Stomach (tissue), 4 donors: ENCODE results near the gene NIM1K.

Source experiments
- CTCF ChIP-seq, 7 experiments: fragments of 450-650 bp in 4 of 7; fragments of 200-600 bp in 3 of 7; sonication (generic) in 3 of 7; IDR thresholded peaks; one replicate each; pipeline ENCODE4 v1.5.1; 2016 to 2019; ENCODE audit warnings: antibody characterized with exemption in 7 of 7, control low read depth in 2 of 7, mild to moderate bottlenecking in 1 of 7
- EP300 ChIP-seq: sonication (generic); formaldehyde crosslinking; IDR thresholded peaks from one replicate; pipeline ENCODE4 v1.6.1; 2017; ENCODE audit warnings: antibody characterized with exemption
- POLR2A ChIP-seq, 4 donors: fragments of 450-650 bp; IDR thresholded peaks; one replicate each; pipeline ENCODE4 v1.6.1; 2016; ENCODE audit warnings: antibody characterized with exemption in 4 of 4, control low read depth in 2 of 4, mild to moderate bottlenecking in 1 of 4, moderate library complexity in 1 of 4
- POLR2AphosphoS5 ChIP-seq, 3 donors: sonication (generic); formaldehyde crosslinking; IDR thresholded peaks; one replicate each; pipeline ENCODE4 v1.6.1; 2016; ENCODE audit warnings: antibody characterized with exemption in 3 of 3

GRCh38 chr5:43171451-43171850, 20.6 kb upstream of the NIM1K start:
- TF ChIP-seq POLR2A (IDR thresholded peaks at IDR 0.05) (no peak), CTCF (IDR thresholded peaks at IDR 0.05) (no peak), POLR2AphosphoS5 (IDR thresholded peaks at IDR 0.05) (no peak), EP300 (no peak)
